ENCODE data around the gene KCTD10.

DNA sequence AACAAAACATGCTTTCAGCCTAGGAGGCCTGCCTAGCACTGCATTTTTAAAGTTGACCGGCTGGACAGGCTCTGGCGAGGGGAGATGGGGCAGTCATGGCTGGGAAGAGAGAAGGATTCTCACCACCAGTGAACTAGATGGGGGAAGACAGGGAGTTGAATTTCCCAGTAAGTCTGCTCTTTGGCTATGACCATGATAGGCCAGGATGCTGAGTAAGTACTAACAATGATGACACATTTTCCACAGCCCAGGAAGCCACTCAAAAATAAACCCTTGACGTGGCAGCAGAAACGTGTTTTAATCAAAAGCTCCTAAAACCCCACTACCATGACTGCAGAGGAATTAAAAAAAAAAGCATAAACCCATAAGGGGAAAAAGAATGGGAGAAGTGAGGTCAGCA is 19.0 kb downstream of the KCTD10 start:
- TF ChIP-seq, protein P1, sequence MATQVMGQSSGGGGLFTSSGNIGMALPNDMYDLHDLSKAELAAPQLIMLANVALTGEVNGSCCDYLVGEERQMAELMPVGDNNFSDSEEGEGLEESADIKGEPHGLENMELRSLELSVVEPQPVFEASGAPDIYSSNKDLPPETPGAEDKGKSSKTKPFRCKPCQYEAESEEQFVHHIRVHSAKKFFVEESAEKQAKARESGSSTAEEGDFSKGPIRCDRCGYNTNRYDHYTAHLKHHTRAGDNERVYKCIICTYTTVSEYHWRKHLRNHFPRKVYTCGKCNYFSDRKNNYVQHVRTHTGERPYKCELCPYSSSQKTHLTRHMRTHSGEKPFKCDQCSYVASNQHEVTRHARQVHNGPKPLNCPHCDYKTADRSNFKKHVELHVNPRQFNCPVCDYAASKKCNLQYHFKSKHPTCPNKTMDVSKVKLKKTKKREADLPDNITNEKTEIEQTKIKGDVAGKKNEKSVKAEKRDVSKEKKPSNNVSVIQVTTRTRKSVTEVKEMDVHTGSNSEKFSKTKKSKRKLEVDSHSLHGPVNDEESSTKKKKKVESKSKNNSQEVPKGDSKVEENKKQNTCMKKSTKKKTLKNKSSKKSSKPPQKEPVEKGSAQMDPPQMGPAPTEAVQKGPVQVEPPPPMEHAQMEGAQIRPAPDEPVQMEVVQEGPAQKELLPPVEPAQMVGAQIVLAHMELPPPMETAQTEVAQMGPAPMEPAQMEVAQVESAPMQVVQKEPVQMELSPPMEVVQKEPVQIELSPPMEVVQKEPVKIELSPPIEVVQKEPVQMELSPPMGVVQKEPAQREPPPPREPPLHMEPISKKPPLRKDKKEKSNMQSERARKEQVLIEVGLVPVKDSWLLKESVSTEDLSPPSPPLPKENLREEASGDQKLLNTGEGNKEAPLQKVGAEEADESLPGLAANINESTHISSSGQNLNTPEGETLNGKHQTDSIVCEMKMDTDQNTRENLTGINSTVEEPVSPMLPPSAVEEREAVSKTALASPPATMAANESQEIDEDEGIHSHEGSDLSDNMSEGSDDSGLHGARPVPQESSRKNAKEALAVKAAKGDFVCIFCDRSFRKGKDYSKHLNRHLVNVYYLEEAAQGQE (IDR thresholded peaks at IDR 0.05; ENCODE audit: low read depth), result no peak
- TF ChIP-seq TAF1 (IDR thresholded peaks at IDR 0.05; ENCODE audit: low read depth), result no peak
- no peak for TF ChIP-seq YY1 (IDR thresholded peaks at IDR 0.05; ENCODE audit: low read depth)
- TF ChIP-seq RAD21 (IDR thresholded peaks at IDR 0.05; ENCODE audit: low read depth), result no peak
- no peak for TF ChIP-seq EGR1 (IDR thresholded peaks at IDR 0.05)
- no peak for TF ChIP-seq EP300 (IDR thresholded peaks at IDR 0.05; ENCODE audit: borderline replicate concordance)
- TF ChIP-seq FOXM1 (IDR thresholded peaks at IDR 0.05; ENCODE audit: borderline replicate concordance, low read depth), result no peak
- TF ChIP-seq, protein P2, sequence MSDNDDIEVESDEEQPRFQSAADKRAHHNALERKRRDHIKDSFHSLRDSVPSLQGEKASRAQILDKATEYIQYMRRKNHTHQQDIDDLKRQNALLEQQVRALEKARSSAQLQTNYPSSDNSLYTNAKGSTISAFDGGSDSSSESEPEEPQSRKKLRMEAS (IDR thresholded peaks at IDR 0.05), result no peak
- TF ChIP-seq CREB1 (IDR thresholded peaks at IDR 0.05; ENCODE audit: low read depth), result no peak
- no peak for TF ChIP-seq NFIC (IDR thresholded peaks at IDR 0.05)

Measured in Ishikawa (cell line).